ENCODE results near the gene KLHL26.

Gene KLHL26

GRCh38 chr19:18601875-18602274 is 35.0 kb upstream of the KLHL26 start:
- no peak for DNase-seq

- DNase-seq = no peak
These were observed 33.4 kb upstream of the KLHL26 start for GRCh38 chr19:18603255-18603957.

DNA sequence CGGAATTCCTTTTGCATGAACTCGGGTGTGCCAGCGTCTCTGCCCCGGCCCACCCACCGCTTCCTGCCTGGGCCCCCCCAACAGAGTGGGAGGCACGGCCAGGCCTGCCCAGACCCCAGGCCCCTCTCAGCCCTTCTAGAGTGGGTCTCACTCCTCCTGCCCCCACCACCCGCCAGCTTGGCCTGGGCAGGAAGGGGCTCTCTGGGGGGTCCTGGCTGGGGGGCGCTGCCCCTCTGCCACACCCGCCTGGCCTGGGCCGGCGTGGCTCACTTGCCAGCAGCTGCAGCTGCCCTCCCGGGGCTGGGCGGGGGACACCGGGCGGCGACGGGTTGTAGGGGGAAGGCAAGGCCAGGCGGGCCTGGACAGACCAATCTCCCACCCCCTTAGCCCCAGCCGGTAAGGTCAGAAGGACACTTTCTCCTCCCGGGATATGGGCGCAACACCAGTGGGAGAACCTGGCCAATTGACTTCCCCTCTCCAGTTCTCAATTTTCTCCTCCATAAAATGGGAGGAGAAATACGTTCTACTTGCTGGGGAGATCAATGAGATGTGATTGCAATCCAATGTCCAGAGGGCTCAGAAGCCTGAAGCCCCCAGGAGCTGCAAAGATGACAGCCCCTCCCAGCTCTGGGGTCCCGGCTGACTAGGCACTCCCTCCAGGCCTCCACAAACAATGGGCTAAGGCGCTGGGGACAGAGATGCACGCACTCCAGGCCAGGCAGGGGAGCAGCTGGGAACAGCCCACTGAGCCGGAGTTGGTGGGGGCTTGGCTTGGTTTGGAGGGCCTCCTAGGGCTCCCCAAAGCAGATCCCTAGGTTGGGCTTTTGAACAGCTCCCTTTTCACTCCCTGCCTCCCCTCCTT is 32.6 kb upstream of the KLHL26 start:
- DNase-seq = no peak

GRCh38 chr19:18604820-18605159 is 32.0 kb upstream of the KLHL26 start:
- DNase-seq = no peak

DNA sequence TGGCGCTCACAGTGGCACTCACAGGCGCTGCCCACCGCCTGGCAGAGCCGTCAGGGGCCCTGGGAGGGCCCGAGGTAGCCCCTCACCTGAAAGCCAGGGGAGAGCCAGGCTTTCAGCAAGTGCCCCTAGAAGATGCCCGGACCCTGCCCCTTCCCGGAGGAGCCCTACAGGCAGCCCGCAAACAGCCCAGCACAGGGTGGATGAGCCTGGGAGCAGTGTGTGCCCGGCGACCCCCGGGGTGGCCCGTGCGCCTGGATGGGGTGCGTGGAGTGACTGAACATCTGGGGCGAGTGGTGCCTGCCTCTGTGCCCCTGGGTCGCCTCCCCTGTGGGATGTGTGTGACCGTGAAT is 31.7 kb upstream of the KLHL26 start:
- no peak for DNase-seq

- no peak for DNase-seq
These were observed 31.1 kb upstream of the KLHL26 start for GRCh38 chr19:18605546-18606280.

GRCh38 chr19:18606281-18607225 is 30.3 kb upstream of the KLHL26 start, which contains the start of gene CRLF1:
TSS of gene CRLF1 (minus strand) at chr19:18606799. CDS start at chr19:18606656, 143 bp downstream.
- DNase-seq = no peak

DNA sequence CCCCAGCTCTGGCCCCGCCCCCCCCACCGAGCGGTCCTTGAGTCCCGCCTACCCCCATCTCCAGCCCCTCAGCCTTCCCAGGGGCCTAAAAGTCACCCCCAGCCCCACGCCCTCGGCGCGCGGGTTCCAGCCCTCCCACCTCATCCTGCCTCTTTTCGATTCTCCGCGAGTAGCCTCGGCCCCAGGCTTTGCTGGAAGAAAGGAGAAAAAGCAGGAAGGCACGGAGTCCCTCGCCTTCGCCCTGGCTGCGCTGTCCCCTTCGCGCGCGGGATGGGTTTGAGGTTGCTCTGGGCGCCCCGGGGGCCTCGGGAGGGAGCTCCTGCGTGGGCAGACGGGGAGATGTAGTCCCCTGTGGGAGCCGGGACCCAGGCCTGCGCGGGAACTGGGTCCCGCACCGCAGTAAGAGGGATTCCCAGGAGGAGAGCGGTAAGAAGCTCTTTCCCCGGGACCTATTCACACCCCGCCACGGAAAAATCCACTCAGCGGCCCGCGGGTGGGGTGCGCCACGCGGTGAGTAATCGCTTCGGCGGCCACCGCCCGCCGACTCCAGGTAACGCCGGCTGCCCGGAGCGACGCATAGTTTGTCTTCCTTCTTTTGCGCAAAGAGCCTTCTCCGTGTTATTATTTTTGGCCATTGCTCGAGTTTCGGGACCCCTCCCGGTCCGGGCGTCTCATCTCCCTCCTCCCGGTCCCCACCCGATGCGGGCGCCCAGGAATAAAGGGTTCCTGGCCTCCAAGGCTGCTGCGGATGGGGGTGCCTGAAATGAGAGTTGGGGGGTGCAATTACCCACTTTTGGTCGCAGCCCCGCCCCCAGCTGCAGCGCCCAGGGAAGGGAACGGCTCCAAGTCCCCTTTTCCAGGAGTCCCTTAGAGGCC is 29.4 kb upstream of the KLHL26 start:
- DNase-seq = no peak

DNA sequence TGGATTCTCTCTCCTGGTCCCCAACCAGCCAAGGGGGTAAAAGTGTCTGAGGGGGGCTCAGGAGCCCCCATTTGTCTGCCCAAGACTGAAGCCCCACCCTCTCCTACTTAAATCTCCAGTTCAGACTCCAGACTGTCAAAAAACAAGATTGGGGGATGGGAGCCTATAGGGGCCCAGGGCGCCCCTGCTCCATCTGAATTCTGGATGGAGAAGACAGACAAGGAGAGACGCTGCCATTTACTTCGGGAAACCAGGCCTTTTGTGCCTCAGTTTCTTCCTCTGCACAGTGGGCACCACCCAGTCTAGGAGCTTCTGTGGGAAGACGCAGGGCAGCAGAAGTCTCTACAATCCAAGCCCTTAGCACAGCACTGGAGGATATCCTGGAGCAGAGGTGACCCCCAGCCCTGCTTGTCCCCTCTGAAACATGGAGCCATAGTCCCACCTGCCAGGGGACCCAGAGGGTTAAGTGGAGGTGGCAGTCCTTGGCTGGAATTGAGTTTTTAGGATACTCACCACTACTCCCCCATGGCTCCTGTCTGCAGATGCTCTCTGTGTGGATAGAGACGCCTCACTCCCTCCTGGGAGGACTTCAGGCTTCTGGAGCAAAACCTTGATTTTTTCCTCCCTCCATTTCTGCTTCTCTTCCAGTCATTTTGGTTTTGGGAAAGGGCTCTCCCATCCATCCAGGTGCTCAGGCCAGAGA is 28.6 kb upstream of the KLHL26 start:
- no peak for DNase-seq

DNA sequence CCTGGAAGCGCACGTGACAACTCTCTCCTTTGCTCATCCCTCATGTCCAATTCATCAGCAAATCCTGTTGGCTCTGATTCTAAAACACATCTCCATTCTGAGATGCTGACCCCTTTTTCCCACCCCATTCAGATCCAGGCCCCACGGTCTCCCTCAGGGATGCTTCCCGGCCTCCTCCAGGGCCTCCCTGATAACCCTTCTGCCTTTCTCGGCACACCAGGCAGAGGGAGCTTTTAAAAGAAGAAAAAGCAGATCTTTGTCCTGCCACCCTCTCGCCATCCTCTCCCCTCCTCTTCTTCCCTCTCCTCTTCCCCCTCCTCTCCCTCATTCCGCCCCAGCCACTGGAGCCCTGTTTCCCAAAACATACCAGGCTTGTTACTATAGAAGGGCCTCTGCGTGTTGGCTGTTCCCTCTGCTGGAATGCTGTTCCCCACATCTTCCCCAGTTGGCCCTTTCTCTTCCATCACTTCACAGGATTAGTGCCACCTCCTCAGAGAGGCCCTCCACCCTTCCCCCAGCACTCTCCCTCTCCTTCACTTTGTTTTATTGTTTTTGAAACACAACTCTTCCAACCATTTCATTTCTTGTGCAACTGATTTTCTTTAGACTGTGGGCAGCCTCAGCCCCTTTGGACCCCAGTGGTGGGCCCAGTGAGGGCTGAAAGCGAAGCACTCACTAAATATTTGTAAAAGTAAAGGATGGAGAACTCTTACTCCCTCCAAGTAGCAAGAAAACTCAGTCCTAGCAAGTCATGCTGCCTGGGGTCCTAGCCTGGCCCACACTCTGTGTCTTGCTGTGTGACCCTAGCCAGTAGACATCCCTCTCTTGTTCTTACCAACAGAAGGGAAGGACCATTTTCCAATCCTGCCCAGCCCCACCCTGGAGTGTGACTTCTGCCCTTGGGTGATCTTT is 27.8 kb upstream of the KLHL26 start:
- no peak for DNase-seq

- no peak for DNase-seq
These were observed 27.1 kb upstream of the KLHL26 start for GRCh38 chr19:18609717-18610051.

GRCh38 chr19:18610245-18610555 is 26.6 kb upstream of the KLHL26 start:
- DNase-seq = no peak

GRCh38 chr19:18610556-18611326 is 26.1 kb upstream of the KLHL26 start:
- DNase-seq = no peak

DNA sequence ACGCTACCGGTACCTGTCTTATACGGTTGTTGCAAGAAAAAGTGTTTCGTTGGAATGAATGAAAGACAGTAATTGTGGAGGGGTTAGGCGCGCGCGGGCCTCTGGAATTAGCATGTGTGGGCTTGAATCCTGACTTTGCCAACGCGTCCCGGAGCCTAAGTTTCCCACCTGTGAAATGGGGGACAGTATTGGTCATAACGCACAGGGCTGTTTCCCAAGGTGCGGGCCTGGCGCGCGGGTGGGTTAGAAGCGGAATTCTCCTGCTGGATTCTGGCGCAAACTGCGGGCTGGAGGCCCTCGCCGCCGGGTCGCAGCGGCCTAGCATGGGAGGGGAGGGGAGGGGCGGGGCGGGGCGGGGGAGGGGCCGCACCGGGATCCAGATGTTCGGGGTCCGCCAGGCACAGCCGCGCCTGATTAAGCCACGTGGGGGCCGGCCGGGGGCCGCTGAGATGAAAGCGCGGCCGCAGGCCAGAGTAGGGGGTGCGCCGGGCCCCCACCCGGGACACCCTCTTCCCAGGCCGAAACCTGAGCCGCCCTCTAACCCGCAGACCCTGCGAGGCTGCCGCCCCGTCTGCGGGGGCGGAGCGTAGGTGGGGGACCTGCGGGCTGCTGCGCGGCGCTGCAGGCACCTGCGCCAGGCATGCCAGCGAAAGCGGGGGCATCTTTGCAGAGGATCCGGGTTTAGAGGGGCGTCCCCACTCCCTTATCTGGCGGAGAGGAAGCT is 25.3 kb upstream of the KLHL26 start:
- DNase-seq = peak; percentile 38

GRCh38 chr19:18612051-18612771 is 24.6 kb upstream of the KLHL26 start:
- no peak for DNase-seq

DNA sequence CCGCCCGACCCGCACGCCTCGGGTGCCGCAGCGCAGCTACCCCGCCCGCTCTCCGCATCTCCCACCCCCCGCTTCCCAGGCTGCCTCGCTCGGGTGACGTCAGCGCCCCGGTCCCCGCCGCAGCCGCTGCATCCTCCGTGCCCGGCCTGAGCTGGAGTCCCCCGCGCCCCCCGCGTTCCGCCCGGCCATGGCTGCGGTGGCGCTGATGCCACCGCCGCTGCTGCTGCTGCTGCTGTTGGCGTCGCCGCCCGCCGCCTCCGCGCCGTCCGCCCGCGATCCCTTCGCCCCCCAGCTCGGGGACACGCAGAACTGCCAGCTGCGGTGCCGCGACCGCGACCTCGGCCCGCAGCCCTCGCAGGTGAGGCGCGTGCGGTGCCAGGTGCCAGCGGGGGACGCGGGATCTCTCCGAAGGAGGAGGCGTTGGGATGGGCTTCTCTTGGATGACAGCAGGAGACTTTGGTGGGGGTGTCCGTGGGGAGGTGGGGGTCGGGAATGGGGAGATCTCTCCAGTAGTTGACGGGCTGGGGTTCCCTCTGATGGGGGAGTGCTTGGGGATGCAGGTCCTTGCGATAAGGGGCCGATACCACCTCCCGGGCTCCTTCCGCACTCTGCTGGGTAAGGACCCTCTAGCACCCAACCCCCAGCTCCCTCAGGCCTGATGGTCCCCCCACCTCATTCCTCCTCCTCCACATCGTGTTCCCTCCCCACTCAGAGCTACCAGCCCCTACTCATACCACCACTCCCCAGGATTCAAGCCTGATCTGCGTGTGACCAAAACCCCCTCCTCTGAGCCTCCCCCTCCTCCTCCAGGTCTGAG is 23.8 kb upstream of the KLHL26 start, which contains the start of gene TMEM59L:
TSS of gene TMEM59L (plus strand) at position 99 of the 817 bp plus-strand sequence. CDS start at position 188, 89 bp downstream.
- DNase-seq = peak; percentile 62

All from CD4-positive, alpha-beta T cell treated with Interleukin-10 for 1 hour (primary cell).